ENCODE data around the gene NCR2.

The NCR2 gene

GRCh38 chr6:41356825-41357224, 21.4 kb downstream of the NCR2 start:
- DNase-seq, result no peak
- intact Hi-C loops (cut with DNase I), result no loop called here

- intact Hi-C loops (cut with DNase I), result no loop called here
- no peak for DNase-seq
Measured at GRCh38 chr6:41358503-41358902, 23.1 kb downstream of the NCR2 start.

- intact Hi-C loops (cut with DNase I), result no loop called here
- no peak for DNase-seq
Measured at GRCh38 chr6:41359617-41360313, 24.4 kb downstream of the NCR2 start.

GRCh38 chr6:41360314-41360685, 24.9 kb downstream of the NCR2 start:
- intact Hi-C loops (cut with DNase I), result no loop called here
- DNase-seq, result no peak

GRCh38 chr6:41366150-41366549, 30.7 kb downstream of the NCR2 start:
- intact Hi-C loops (cut with DNase I), result loop anchor here (5.0 kb wide), 1 partner anchor 676 kb away; no protein-coding TSS in a partner anchor

GRCh38 chr6:41367061-41367460, 31.7 kb downstream of the NCR2 start:
- DNase-seq, result no peak
- intact Hi-C loops (cut with DNase I), result loop anchor here (5.0 kb wide), 1 partner anchor 675 kb away; no protein-coding TSS in a partner anchor

More at GRCh38 chr6:41366150-41366549, 30.7 kb downstream of the NCR2 start:
- DNase-seq, result no peak

GRCh38 chr6:41367700-41368099, 32.3 kb downstream of the NCR2 start:
- peak; percentile 56 to 96 (median 78) for DNase-seq
- intact Hi-C loops (cut with DNase I), result loop anchor here (2.0 to 5.0 kb wide), 2 partner anchors 413 to 675 kb away; partner anchors contain the start of gene PRICKLE4

GRCh38 chr6:41370488-41371111, 35.2 kb downstream of the NCR2 start:
- no peak for DNase-seq
- intact Hi-C loops (cut with DNase I), result no loop called here

GRCh38 chr6:41371461-41371991, 36.1 kb downstream of the NCR2 start:
- intact Hi-C loops (cut with DNase I), result no loop called here

GRCh38 chr6:41371992-41372831, 36.8 kb downstream of the NCR2 start:
- intact Hi-C loops (cut with DNase I), result no loop called here
- DNase-seq, result peak in 2 of 10 donors; percentile 7 to 14

More at GRCh38 chr6:41371461-41371991, 36.1 kb downstream of the NCR2 start:
- peak in 5 of 10 donors; percentile 33 to 90 (median 79) for DNase-seq

GRCh38 chr6:41372832-41373626, 37.6 kb downstream of the NCR2 start:
- DNase-seq, result no peak
- intact Hi-C loops (cut with DNase I), result no loop called here

- intact Hi-C loops (cut with DNase I), result no loop called here
- DNase-seq, result no peak
Measured at GRCh38 chr6:41373627-41373918, 38.2 kb downstream of the NCR2 start.

- intact Hi-C loops (cut with DNase I), result no loop called here
Measured at GRCh38 chr6:41373919-41374617, 38.7 kb downstream of the NCR2 start.

GRCh38 chr6:41374618-41375590, 39.5 kb downstream of the NCR2 start:
- intact Hi-C loops (cut with DNase I), result loop anchor here (5.0 kb wide), 1 partner anchor 47 kb away; no protein-coding TSS in a partner anchor
- no peak for DNase-seq

More at GRCh38 chr6:41373919-41374617, 38.7 kb downstream of the NCR2 start:
- peak in 2 of 10 donors; percentile 72 to 85 for DNase-seq

GRCh38 chr6:41375598-41376151, 40.3 kb downstream of the NCR2 start:
- DNase-seq, result peak in 1 of 10 donors; percentile 71
- intact Hi-C loops (cut with DNase I), result loop anchor here (5.0 kb wide), 1 partner anchor 47 kb away; no protein-coding TSS in a partner anchor

GRCh38 chr6:41376176-41376575, 40.8 kb downstream of the NCR2 start:
- no peak for DNase-seq
- intact Hi-C loops (cut with DNase I), result loop anchor here (5.0 kb wide), 1 partner anchor 46 kb away; no protein-coding TSS in a partner anchor

- DNase-seq, result no peak
- intact Hi-C loops (cut with DNase I), result loop anchor here (5.0 kb wide), 1 partner anchor 45 kb away; no protein-coding TSS in a partner anchor
Measured at GRCh38 chr6:41377071-41377470, 41.7 kb downstream of the NCR2 start.

GRCh38 chr6:41379306-41379705, 43.9 kb downstream of the NCR2 start:
- no peak for DNase-seq
- intact Hi-C loops (cut with DNase I), result loop anchor here (5.0 kb wide), 1 partner anchor 43 kb away; no protein-coding TSS in a partner anchor

Data from posterior cingulate gyrus (tissue), 11 donors.